Measurements from ENCODE around the gene MPDU1.

DNA sequence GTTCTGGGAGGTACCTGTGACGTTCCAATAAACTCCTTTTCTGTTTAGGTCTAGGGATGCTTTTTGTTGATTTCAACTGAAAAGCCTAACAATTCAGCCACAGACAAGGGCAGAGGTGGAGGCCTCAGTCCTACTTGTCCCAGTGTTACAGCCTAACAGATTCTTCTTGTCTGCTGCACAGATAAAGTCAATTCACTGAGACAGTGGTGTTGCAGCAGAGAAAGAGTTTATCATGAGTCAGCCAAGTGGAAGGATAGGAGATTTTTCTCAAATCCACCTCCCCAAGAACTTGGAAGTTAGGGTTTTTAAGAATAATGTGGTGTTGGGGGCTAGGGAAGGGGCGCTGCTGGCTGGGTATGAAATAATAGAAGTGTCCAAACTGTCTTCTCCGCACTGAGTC lies 45.6 kb upstream of the MPDU1 start:
- TF ChIP-seq, protein P1, sequence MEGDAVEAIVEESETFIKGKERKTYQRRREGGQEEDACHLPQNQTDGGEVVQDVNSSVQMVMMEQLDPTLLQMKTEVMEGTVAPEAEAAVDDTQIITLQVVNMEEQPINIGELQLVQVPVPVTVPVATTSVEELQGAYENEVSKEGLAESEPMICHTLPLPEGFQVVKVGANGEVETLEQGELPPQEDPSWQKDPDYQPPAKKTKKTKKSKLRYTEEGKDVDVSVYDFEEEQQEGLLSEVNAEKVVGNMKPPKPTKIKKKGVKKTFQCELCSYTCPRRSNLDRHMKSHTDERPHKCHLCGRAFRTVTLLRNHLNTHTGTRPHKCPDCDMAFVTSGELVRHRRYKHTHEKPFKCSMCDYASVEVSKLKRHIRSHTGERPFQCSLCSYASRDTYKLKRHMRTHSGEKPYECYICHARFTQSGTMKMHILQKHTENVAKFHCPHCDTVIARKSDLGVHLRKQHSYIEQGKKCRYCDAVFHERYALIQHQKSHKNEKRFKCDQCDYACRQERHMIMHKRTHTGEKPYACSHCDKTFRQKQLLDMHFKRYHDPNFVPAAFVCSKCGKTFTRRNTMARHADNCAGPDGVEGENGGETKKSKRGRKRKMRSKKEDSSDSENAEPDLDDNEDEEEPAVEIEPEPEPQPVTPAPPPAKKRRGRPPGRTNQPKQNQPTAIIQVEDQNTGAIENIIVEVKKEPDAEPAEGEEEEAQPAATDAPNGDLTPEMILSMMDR (IDR thresholded peaks at IDR 0.05; ENCODE audit: insufficient read depth, low read length, poor library complexity, severe bottlenecking): no peak
- TF ChIP-seq EZH2phosphoT487 (conservative IDR thresholded peaks at IDR 0.05; ENCODE audit: low read length): no peak

Measured in SU-DHL-6 (cell line).